MCF 10A (cell line): Measurements from ENCODE around the gene DHCR24. TPM values are rescaled to one million over a fixed set of nuclear protein-coding genes. Genes with fewer than 3 reads are reported as not detected.

Source experiments
- BruUV-seq: library from RNA; stranded (reverse); fragments of 400-500 nt; replicated peaks from 2 replicates; lab custom pipeline; 2021; lab: Mats Ljungman, UMichigan
- CTCF ChIA-PET: fragments of 300-600 bp; sonication (Branson Sonifier 250); formaldehyde crosslinking; extraction: SDS; loops from one replicate; lab custom pipeline; 2021; ENCODE audit warnings: antibody characterized with exemption, inconsistent platforms; lab: Yijun Ruan, JAX
- POLR2A ChIA-PET: fragments of 300-600, 350-650 bp; sonication (Branson Sonifier 250); formaldehyde crosslinking; extraction: SDS; loops from one replicate; lab custom pipeline; 2020; ENCODE audit warnings: antibody characterized with exemption, inconsistent platforms; lab: Yijun Ruan, JAX
- DNase-seq: peaks from one replicate; pipeline ENCODE4 v3.0.0-alpha.2; 2018; ENCODE audit not compliant: unreplicated experiment
- H3K27ac Mint-ChIP-seq: one replicate; pipeline ENCODE4 v1.8.0; 2022; ENCODE audit warnings: mild to moderate bottlenecking, low read depth, mixed read lengths; ENCODE audit not compliant: unreplicated experiment
- H3K27me3 Mint-ChIP-seq: one replicate; pipeline ENCODE4 v1.8.0; 2022; ENCODE audit warnings: mixed read lengths; ENCODE audit not compliant: insufficient read depth, unreplicated experiment
- H3K36me3 Mint-ChIP-seq: one replicate; pipeline ENCODE4 v1.8.0; 2022; ENCODE audit warnings: mild to moderate bottlenecking, moderate library complexity, mixed read lengths; ENCODE audit not compliant: insufficient read depth, unreplicated experiment
- H3K4me1 Mint-ChIP-seq: one replicate; pipeline ENCODE4 v1.8.0; 2022; ENCODE audit warnings: mixed read lengths; ENCODE audit not compliant: insufficient read depth, unreplicated experiment
- H3K4me3 Mint-ChIP-seq: one replicate; pipeline ENCODE4 v1.8.0; 2022; ENCODE audit warnings: mild to moderate bottlenecking, moderate library complexity, mixed read lengths; ENCODE audit not compliant: unreplicated experiment
- H3K9me3 Mint-ChIP-seq: one replicate; pipeline ENCODE4 v1.8.0; 2022; ENCODE audit warnings: mixed read lengths; ENCODE audit not compliant: unreplicated experiment
- CTCF ChIP-seq: fragments of 200-600 bp; IDR thresholded peaks from one replicate; pipeline ENCODE4 v1.8.0; 2022; ENCODE audit warnings: antibody characterized with exemption, mild to moderate bottlenecking; ENCODE audit not compliant: unreplicated experiment
- intact Hi-C: fragments of 100-400 bp; cut with micrococcal nuclease; formaldehyde crosslinking; loops from 2 replicates; pipeline ENCODE4 v1.14.1; 2022
- total RNA-seq: library from RNA; stranded (reverse); gene quantifications from 2 replicates; pipeline ENCODE4 v1.2.3, GENCODE V29; 2022

Gene DHCR24
- total RNA-seq, 1 experiment from 2014 or later = 135 TPM

DNA sequence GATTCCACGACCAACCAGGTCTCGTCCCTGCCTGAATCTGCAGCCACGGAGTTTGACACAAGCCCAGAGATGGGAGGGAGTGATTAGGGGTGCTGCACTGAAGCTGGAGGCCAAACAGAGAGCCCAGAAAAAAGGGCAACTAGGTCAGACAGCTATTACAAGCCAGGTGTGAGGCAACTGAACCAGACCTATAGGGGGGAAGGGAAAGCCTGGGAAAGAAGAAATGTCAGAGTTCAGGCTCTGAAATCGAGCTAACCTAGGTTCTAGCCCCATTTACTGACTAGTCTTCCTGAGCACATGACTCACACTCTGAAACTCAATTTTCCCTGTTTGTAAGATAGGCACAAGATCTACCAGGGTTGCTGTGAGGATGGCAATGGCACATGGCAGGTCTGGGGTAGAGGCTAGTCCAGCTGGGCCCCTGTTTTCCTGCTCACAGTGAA lies 1.7 kb downstream of the DHCR24 start:
- no TSS peak for BruUV-seq
- Mint-ChIP-seq H3K9me3 (no peaks in the 10 kb centered on the region), H3K27me3 (no peaks in the 10 kb centered on the region), H3K4me3 (peak overlapping the region; percentile 99), H3K4me1 (peaks cover 56% of the 10 kb centered on the region), H3K27ac (peak overlapping the region; percentile 90), H3K36me3 (peaks cover 32% of the 10 kb centered on the region)
- ChIA-PET POLR2A (interaction anchor here (0.7 to 5.7 kb wide), 19 partner anchors 8 to 1048 kb away, joined by 3 to 65 read pairs (median 5); partner anchors contain the start of genes TCEANC2, TMEM59, TTC22 and TTC4), CTCF (interaction anchor here (0.7 to 6.3 kb wide), 4 partner anchors 61 to 136 kb away, joined by 3 to 58 read pairs (median 6); no protein-coding TSS in a partner anchor)
- DNase-seq = peak; percentile 17
- no peak for TF ChIP-seq CTCF
- intact Hi-C loops = no loop called here

DNA sequence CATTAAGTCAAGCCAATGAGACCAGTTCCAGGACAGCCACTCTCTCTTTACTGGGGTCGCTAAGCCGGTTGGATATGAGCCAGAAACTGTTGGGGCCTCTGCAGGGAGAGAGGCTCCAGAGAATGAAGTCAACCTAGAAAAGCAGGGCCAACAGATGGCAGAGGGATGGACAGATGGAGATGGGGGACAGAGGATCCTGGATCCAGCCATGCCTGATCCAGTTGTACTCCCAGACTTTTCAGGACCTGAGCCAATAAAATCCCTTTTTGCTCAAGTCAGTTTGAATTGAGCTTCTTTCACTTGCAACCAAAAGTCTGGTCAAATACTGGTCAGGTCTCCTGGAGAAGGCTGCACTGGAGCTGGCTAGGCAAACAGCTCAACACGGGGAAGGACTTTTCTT lies 2.2 kb downstream of the DHCR24 start:
- intact Hi-C loops = no loop called here
- H3K27me3 Mint-ChIP-seq = no peaks in the 10 kb centered on the region
- peaks cover 59% of the 10 kb centered on the region for H3K4me1 Mint-ChIP-seq
- no peak for TF ChIP-seq CTCF
- peak overlapping the region; percentile 99 for H3K4me3 Mint-ChIP-seq
- no TSS peak for BruUV-seq
- ChIA-PET POLR2A (interaction anchor here (1.3 to 5.7 kb wide), 12 partner anchors 12 to 84 kb away, joined by 3 to 65 read pairs (median 16); partner anchors contain the start of gene TTC22), CTCF (interaction anchor here (0.7 to 6.3 kb wide), 4 partner anchors 61 to 137 kb away, joined by 3 to 58 read pairs (median 6); no protein-coding TSS in a partner anchor)
- peak overlapping the region; percentile 90 for H3K27ac Mint-ChIP-seq
- no peaks in the 10 kb centered on the region for H3K9me3 Mint-ChIP-seq
- no peak for DNase-seq
- H3K36me3 Mint-ChIP-seq = peaks cover 37% of the 10 kb centered on the region

DNA sequence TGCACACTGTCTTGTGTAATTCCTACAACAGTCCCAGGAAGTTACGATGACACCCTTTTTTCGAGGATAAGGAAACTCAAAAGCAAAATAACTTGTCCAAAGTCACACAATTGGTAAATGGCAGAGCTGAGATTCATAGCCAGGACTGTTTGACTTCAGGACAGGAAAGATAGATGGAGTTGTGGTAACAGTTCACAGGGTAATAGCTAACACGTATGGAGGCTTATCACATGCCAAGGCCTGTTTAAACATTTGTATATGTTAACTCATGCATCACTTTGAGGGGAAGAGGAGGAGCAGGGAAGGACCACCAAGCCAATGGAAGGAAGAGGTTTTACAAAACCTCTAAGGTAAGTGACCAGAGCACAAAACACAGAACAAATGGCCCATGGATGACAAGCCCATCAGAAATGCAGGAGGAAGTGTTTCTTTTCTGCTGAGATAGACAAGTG lies 2.8 kb downstream of the DHCR24 start:
- no TSS peak for BruUV-seq
- ChIA-PET CTCF (interaction anchor here (0.7 to 6.3 kb wide), 2 partner anchors 62 to 1022 kb away, joined by 3 to 58 read pairs; no protein-coding TSS in a partner anchor), POLR2A (interaction anchor here (1.4 to 5.7 kb wide), 6 partner anchors 11 to 83 kb away, joined by 5 to 65 read pairs (median 19); partner anchors contain the start of gene TTC22)
- Mint-ChIP-seq H3K36me3 (peaks cover 43% of the 10 kb centered on the region), H3K9me3 (no peaks in the 10 kb centered on the region), H3K27ac (peak overlapping the region; percentile 90), H3K4me3 (peak overlapping the region; percentile 99), H3K27me3 (no peaks in the 10 kb centered on the region), H3K4me1 (peaks cover 60% of the 10 kb centered on the region)
- no peak for DNase-seq
- intact Hi-C loops = no loop called here
- no peak for TF ChIP-seq CTCF

DNA sequence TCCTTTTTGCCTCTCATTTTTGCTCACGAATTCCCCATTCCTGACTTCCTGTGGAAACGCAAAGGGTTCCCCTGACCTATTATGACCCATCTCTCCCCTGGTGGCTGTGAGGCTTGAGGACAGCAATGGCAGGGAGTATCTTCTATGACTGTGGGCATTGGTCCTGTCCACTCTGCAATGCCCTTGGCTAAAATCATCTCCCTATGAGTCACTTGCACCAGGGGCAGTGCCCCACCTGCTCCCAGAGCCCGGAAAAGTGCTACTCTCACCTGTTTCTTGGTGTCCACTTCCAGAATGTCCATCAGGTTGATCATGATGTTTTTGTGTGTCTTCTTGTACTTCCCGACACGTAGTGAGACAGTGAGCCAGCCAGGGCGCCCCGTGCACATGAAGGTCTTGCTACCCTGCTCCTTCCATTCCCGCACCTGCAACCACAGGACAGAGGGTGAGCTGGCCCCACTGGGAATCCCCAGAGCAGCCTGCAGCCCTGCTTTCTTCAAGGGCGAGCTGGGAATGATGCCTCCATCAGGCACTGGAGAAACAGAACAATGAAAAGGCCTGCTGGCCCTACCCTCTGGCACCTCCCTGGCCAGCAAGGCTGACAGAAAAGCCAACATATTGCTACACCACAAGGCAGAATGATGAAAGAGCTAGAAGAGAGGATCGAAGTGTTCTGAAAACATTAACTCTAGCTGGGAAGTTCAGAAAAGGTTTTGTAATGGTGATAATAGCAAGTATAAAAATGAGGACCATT lies 3.5 kb downstream of the DHCR24 start:
- DNase-seq = peak; percentile 82
- Mint-ChIP-seq H3K9me3 (no peaks in the 10 kb centered on the region), H3K4me1 (peaks cover 64% of the 10 kb centered on the region), H3K36me3 (peaks cover 49% of the 10 kb centered on the region), H3K27ac (peak overlapping the region; percentile 90), H3K4me3 (peak overlapping the region; percentile 99), H3K27me3 (no peaks in the 10 kb centered on the region)
- TF ChIP-seq CTCF = no peak
- BruUV-seq = no TSS peak
- CTCF ChIA-PET = interaction anchor here (0.6 to 6.3 kb wide), 6 partner anchors 25 to 1201 kb away, joined by 3 to 58 read pairs (median 3); no protein-coding TSS in a partner anchor
- POLR2A ChIA-PET = interaction anchor here (1.1 to 5.7 kb wide), 8 partner anchors 9 to 82 kb away, joined by 3 to 65 read pairs (median 13); partner anchors contain the start of gene TTC22
- intact Hi-C loops = no loop called here
